Subcutaneous adipose tissue (tissue), 4 donors: ENCODE results near the gene RASGRF2. TPM values are rescaled to one million over a fixed set of nuclear protein-coding genes. Genes with fewer than 3 reads are reported as not detected.

Experiments used
- total RNA-seq, 4 donors: library from RNA; depleted of rRNA; stranded (reverse); fragments of >200 nt; gene quantifications; one replicate each; pipeline ENCODE4 v1.1.0, GENCODE V29; 2016
- TF ChIP-seq, protein P1 (sequence below): fragments of 450-650 bp; IDR thresholded peaks from one replicate; pipeline ENCODE4 v1.5.1; 2016; ENCODE audit warnings: low read depth, mild to moderate bottlenecking, control low read depth, antibody characterized with exemption, moderate library complexity

The RASGRF2 gene
- total RNA-seq, 4 donors from 2014 or later = 6.6 to 34.9 (median 20.2) TPM

DNA sequence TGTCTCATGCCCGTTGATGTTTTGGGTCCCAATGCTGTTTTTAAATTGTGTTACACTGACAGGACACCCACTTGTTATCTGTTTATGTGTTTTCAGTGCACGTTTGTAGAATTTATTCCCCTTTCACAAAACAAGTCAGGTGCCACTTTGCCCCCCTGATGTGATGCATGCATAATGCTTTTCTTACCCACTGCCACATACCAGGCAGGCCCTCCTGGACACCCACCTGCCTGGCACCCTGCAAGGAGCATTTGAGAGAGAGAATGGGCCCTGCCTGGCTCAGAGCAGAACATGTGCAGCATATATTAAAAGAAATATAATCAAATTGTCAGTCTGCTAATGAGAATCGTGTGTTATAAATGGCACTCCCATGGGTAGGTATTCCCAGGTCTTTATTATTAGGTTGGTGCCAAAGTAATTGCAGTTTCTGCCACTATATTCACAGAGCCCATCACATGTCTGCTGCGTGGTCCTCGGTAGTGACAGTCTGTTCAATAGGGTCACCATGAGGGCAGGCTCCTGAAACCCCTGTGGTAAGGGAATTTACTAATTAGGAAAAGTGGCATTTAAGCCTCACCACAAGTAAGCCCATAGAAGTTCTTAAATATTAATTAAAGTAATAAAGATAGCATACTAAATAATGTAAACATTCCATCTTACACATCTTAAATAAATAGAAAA, 220.8 kb downstream of the RASGRF2 start:
- TF ChIP-seq, protein P1, sequence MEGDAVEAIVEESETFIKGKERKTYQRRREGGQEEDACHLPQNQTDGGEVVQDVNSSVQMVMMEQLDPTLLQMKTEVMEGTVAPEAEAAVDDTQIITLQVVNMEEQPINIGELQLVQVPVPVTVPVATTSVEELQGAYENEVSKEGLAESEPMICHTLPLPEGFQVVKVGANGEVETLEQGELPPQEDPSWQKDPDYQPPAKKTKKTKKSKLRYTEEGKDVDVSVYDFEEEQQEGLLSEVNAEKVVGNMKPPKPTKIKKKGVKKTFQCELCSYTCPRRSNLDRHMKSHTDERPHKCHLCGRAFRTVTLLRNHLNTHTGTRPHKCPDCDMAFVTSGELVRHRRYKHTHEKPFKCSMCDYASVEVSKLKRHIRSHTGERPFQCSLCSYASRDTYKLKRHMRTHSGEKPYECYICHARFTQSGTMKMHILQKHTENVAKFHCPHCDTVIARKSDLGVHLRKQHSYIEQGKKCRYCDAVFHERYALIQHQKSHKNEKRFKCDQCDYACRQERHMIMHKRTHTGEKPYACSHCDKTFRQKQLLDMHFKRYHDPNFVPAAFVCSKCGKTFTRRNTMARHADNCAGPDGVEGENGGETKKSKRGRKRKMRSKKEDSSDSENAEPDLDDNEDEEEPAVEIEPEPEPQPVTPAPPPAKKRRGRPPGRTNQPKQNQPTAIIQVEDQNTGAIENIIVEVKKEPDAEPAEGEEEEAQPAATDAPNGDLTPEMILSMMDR = no peak

DNA sequence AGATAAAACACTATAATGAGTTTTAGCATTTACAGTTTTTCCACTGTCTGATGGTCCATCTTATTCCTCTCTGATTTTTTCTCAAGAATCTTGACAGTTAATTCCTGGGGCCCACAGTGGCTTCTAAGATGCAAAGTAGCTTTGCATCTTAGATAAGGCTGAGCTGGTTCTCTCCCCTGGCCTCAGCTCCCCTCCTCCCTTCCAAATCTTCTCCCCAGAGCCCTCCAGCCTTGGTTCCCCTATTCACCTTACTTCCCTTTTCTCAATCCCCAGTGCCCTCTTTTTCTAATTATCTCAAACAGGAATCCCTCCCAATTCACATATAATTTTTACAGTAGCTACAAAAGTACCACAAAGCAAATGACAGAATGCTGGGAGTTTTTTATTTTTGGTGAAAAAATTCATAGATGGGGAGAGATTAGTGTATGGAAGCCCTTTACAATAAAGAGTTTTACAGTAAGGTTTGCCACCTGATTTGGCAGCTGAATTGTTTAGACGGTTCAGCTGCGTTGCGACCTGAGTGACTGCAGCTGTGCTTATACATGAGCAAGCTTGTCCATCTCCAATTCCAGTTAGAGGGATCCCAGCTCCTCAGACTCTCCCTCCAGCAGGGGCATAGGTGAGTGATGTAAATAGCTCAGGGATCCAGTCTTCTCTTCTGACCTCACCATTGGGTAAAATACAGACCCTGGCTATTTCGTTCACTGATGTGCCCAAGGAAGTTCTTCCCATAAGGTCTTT, 221.6 kb downstream of the RASGRF2 start:
- TF ChIP-seq, protein P1 = no peak

DNA sequence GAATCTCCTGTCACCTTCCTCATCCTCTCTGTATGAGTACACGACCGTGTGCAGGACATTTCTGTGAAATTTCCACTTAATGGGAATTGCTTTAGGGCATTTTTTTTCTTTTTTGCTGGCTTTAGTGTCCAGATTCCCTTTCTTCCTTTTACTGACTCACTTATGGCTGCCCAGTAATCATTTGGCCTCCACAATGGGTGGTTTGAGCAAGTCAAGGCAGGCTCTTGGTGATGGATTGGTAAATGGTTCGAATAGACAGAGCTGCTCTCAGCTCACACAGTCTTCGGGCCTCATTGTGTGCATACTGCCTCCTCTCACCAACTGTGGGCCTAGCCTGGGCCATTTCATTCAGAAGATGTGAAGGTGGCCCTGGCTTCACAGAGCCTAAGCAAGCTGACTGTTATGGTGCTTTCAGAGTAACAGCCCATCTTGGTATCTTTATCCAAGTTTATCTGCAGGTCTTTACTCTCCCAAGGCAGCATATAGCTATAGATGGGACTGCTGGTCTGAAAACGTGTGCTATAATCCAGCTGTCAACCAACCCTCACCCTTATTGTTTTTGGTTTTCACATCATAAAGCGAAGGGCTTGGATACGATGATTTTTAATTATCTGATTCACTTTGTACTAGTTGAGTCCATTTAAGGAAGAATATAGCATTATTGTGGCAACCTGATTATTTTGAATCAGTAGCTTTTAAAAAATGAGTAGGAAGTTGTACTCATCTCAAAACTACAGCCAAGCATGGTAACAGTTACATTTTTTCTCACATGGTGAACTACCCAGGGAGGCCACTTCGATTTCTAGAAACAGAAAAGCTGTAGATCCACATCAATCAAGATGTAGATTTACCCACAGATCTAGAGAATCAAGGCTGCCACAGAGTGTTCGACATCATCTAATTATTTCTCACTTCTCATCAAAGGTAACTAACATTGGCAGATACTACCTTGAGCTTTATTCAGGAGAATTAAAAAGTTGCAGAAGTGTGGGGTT, 222.5 kb downstream of the RASGRF2 start:
- TF ChIP-seq, protein P1 = no peak

DNA sequence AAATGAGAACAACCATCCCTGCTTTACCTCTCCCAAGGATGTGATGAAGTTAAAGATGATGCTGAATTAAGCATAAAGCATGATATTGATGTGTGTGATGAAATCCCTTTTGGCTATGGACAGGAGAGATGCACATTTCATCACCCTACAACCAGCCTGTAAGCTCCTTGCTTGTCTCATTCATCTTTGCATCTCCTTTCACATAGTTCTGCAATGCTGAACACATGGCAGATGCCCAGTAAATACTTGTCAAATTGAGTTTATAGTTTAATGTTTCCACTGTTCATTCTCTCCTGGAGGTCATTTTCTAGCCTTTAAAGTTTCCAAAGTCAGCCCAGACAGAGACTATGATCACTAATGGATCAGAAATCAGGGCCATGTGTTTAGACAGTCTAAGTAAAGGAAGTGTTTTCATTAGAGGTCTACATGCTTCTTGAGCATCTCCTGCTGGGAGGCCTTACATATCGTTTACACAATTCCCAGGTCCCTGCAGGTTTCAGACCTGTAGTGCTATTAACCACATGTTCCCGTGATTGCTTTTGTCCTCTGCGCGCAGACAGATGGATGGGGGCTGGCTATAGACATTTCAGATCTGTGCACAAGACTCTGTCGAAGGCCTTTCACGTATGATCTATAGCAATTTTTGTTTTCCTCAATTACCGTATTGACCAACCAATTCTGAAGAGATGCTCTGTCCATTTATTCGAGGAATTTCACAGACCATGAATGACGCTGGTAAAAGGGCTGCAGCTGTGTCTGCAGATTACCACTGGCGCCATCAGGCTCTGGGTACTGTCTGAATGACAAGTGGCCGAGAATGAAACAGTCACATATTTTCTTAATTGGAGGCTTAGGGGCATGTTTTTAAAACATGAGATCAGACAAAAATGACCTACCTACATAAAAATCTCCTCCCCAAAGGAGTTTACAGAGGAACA, 223.9 kb downstream of the RASGRF2 start:
- TF ChIP-seq, protein P1 = no peak

- TF ChIP-seq, protein P1 = no peak
Observed at GRCh38 chr5:81184749-81185110, 224.6 kb downstream of the RASGRF2 start.

GRCh38 chr5:81187885-81188284, 227.7 kb downstream of the RASGRF2 start:
- TF ChIP-seq, protein P1 = no peak
